Natural killer cell (primary cell): Measurements from ENCODE around the gene ZNF682. TPM values are rescaled to one million over a fixed set of nuclear protein-coding genes. Genes with fewer than 3 reads are reported as not detected.
A peak's percentile ranks its signal among the peaks of the same experiment; 100 is the strongest.
"Not testable (repeated sequence)": the region's sequence is repeated elsewhere in the genome, so short reads cannot be mapped to it uniquely, and the experiment has no call there.

Source experiments
- ATAC-seq, 3 donors: fragments of 150-1000 bp in 2 of 3; fragments of 200-7000 bp in 1 of 3; cut with Tn5 transposase; 1 replicate in 1 of 3; 2 replicates in 2 of 3; pipeline ENCODE4 v1.10.0; 2021; ENCODE audit warnings: mild to moderate bottlenecking in 2 of 3, moderate library complexity in 2 of 3
- DNase-seq, 2 donors: peaks; one replicate each; pipeline versions ENCODE4 v3.0.0 to v3.0.0-alpha.2; 2013 to 2021; ENCODE audit warnings: mixed read lengths in 1 of 2
- H3K27ac ChIP-seq: one replicate; pipeline ENCODE4 v1.5.1; 2013; ENCODE audit warnings: mild to moderate bottlenecking, low read length
- H3K27me3 ChIP-seq: one replicate; pipeline ENCODE4 v1.6.1; 2013; ENCODE audit warnings: low read length; ENCODE audit not compliant: control insufficient read depth, insufficient read depth
- H3K36me3 ChIP-seq: one replicate; pipeline ENCODE4 v1.6.1; 2013; ENCODE audit warnings: low read length; ENCODE audit not compliant: control insufficient read depth, insufficient read depth
- H3K4me1 ChIP-seq: one replicate; pipeline ENCODE4 v1.6.1; 2013; ENCODE audit warnings: low read length; ENCODE audit not compliant: control insufficient read depth, insufficient read depth
- H3K4me3 ChIP-seq: one replicate; pipeline ENCODE4 v1.5.1; 2013; ENCODE audit warnings: low read length
- H3K9me3 ChIP-seq: one replicate; pipeline ENCODE4 v1.6.1; 2013; ENCODE audit warnings: low read length; ENCODE audit not compliant: control insufficient read depth, insufficient read depth
- H3K27ac Mint-ChIP-seq, 2 donors: one replicate each; pipeline ENCODE4 v1.8.0; 2022; ENCODE audit warnings: mild to moderate bottlenecking in 2 of 2, mixed read lengths in 2 of 2, moderate library complexity in 1 of 2
- H3K27me3 Mint-ChIP-seq, 2 donors: one replicate each; pipeline ENCODE4 v1.8.0; 2022; ENCODE audit warnings: low read depth in 2 of 2, mixed read lengths in 2 of 2
- H3K36me3 Mint-ChIP-seq: one replicate; pipeline ENCODE4 v1.8.0; 2022; ENCODE audit warnings: mixed read lengths
- H3K4me1 Mint-ChIP-seq, 2 donors: one replicate each; pipeline ENCODE4 v1.8.0; 2022; ENCODE audit warnings: mixed read lengths in 2 of 2
- H3K4me3 Mint-ChIP-seq: one replicate; pipeline ENCODE4 v1.8.0; 2022; ENCODE audit warnings: mild to moderate bottlenecking, moderate library complexity, mixed read lengths
- H3K9me3 Mint-ChIP-seq, 2 donors: one replicate each; pipeline ENCODE4 v1.8.0; 2022; ENCODE audit warnings: mixed read lengths in 2 of 2
- WGBS: methylation state at CpG from one replicate; pipeline ENCODE4 v1.1.7; 2013; ENCODE audit warnings: missing lambda C conversion rate; ENCODE audit not compliant: insufficient coverage; 5-methylcytosine and 5-hydroxymethylcytosine counted together
- intact Hi-C: fragments of 100-400 bp; cut with micrococcal nuclease; formaldehyde crosslinking; loops from one replicate; pipeline ENCODE4 v1.14.2; 2022
- total RNA-seq, 4 donors: library from RNA; stranded (reverse); fragments of 120-200 nt in 1 of 4; gene quantifications; one replicate each; pipeline versions ENCODE4 v1.2.3 to v1.2.4, GENCODE V29; 2013 to 2022
- TF ChIP-seq, protein P1 (sequence below): fragments of 200-600 bp; IDR thresholded peaks from one replicate; pipeline ENCODE4 v1.8.0; 2022; ENCODE audit warnings: antibody characterized with exemption

The ZNF682 gene
- total RNA-seq, 3 donors from 2014 or later (not counting 1 experiment from before 2014, with no cell fraction given): 9.6 to 16.1 (median 13.4) TPM

DNA sequence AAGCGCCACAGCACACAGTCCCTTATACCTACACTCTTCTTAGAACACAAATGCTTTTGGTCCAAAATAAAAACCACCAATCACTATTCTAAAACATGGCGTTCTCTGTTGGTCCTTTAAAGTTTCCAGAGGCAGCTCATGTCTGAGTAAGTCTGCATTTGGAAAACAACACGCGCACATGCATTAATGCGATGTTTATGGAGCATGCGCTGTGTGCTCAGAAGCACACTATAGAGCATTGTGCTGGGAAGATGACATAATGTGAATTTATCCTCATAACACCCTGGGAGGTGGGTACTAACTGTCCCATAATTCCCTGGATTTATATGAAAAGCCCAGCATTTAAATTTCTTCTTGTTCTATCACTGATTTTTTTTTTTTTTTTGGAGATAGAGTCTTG, 10.7 kb downstream of the ZNF682 start:
- Histone ChIP-seq H3K27ac (no peak overlapping the region), H3K36me3 (peaks cover 3% of the 10 kb centered on the region), H3K4me1 (no peaks in the 10 kb centered on the region), H3K4me3 (no peak overlapping the region), H3K27me3 (no peaks in the 10 kb centered on the region), H3K9me3 (no peaks in the 10 kb centered on the region)
- Mint-ChIP-seq H3K4me1 (peaks cover 0 to 7% of the 10 kb centered on the region in 2 donors), H3K36me3 (no peaks in the 10 kb centered on the region), H3K9me3 (no peaks in the 10 kb centered on the region), H3K27ac (no peak overlapping the region), H3K27me3 (no peaks in the 10 kb centered on the region), H3K4me3 (no peak overlapping the region)
- intact Hi-C loops: no loop called here
- TF ChIP-seq, protein P1, sequence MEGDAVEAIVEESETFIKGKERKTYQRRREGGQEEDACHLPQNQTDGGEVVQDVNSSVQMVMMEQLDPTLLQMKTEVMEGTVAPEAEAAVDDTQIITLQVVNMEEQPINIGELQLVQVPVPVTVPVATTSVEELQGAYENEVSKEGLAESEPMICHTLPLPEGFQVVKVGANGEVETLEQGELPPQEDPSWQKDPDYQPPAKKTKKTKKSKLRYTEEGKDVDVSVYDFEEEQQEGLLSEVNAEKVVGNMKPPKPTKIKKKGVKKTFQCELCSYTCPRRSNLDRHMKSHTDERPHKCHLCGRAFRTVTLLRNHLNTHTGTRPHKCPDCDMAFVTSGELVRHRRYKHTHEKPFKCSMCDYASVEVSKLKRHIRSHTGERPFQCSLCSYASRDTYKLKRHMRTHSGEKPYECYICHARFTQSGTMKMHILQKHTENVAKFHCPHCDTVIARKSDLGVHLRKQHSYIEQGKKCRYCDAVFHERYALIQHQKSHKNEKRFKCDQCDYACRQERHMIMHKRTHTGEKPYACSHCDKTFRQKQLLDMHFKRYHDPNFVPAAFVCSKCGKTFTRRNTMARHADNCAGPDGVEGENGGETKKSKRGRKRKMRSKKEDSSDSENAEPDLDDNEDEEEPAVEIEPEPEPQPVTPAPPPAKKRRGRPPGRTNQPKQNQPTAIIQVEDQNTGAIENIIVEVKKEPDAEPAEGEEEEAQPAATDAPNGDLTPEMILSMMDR: no peak
- WGBS: 95% methylated on average over 6 of the region's 6 CpGs
- DNase-seq: no peak
- no peak for ATAC-seq

DNA sequence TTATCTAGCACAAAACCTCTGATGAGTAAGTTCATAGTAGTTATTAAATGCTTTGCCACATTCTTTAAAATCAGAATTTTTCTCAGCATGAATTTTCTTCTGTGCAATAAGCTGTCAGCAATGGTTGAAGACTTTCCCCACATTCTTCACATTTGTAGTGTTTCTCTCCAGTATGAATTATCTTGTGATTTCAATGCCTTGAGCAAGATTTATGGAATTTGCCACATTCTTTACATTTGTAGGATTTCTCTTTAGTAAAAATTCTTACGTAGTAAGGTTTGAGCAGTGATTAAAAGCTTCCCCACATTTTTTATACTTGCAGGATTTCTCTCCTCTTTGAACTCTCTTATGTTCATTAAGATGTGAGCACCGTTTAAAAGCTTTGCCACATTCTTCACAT, 33.6 kb downstream of the ZNF682 start:
- H3K4me1 Mint-ChIP-seq: no peaks in the 10 kb centered on the region

DNA sequence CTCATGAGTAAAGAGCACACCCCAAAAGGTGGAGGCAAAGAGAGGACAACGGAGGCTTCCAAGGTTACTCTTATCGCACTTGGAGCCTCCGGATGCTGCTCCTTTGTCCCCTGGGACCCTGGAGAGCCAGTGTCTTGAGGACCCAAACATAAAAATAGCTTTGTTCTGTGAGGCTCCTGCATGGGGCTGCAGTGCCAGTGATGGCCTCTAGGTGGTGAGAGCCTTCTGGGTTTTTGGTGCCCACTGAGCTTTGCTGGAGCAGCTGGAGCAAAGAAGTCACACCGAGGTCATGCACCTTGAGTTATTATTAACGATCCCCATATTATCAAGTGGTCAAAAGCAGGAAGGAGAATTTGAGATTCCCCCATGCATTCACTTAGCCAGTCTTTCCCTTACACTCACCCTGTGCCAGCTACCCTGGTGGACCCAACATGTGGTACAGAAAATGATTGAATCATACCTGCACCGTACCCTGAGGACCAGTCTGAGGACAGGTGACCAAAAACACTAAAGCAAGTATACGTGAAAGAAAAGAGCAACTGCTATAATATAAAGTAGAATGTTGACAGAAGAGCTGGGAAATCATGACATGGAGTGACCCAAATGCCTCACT, 41.5 kb downstream of the ZNF682 start:
- no peaks in the 10 kb centered on the region for H3K36me3 ChIP-seq
- no peak overlapping the region for H3K27ac ChIP-seq
- no peaks in the 10 kb centered on the region for H3K27me3 ChIP-seq
- no peak overlapping the region for H3K4me3 ChIP-seq
- no peak overlapping the region for H3K27ac Mint-ChIP-seq
- DNase-seq (peak; percentile 24 to 71), ATAC-seq (peak; percentile 37 to 64 (median 49))
- TF ChIP-seq, protein P1: peak; percentile 72
- H3K4me3 Mint-ChIP-seq: no peak overlapping the region
- no peaks in the 10 kb centered on the region for H3K36me3 Mint-ChIP-seq
- 76% methylated on average over 7 of the region's 7 CpGs for WGBS
- peaks cover 0 to 3% of the 10 kb centered on the region in 2 donors for H3K9me3 Mint-ChIP-seq
- H3K4me1 Mint-ChIP-seq: no peaks in the 10 kb centered on the region
- H3K4me1 ChIP-seq: no peaks in the 10 kb centered on the region
- H3K27me3 Mint-ChIP-seq: no peaks in the 10 kb centered on the region
- peaks cover 5% of the 10 kb centered on the region for H3K9me3 ChIP-seq
- intact Hi-C loops: no loop called here

More for the DNA sequence above, 33.6 kb downstream of the ZNF682 start:
- no CpG with 5 or more reads among the region's 2 CpGs for WGBS
- Histone ChIP-seq H3K36me3 (peaks cover 16% of the 10 kb centered on the region), H3K27ac (no peak overlapping the region), H3K4me3 (no peak overlapping the region), H3K9me3 (peaks cover 25% of the 10 kb centered on the region), H3K27me3 (no peaks in the 10 kb centered on the region), H3K4me1 (no peaks in the 10 kb centered on the region)
- no peak overlapping the region for H3K4me3 Mint-ChIP-seq
- DNase-seq (no peak), ATAC-seq (no peak)
- TF ChIP-seq, protein P1: no peak
- peaks cover 40% of the 10 kb centered on the region for H3K36me3 Mint-ChIP-seq
- H3K27me3 Mint-ChIP-seq: no peaks in the 10 kb centered on the region
- H3K27ac Mint-ChIP-seq: no peak overlapping the region
- H3K9me3 Mint-ChIP-seq: peaks cover 10 to 17% of the 10 kb centered on the region in 2 donors
- intact Hi-C loops: no loop called here

DNA sequence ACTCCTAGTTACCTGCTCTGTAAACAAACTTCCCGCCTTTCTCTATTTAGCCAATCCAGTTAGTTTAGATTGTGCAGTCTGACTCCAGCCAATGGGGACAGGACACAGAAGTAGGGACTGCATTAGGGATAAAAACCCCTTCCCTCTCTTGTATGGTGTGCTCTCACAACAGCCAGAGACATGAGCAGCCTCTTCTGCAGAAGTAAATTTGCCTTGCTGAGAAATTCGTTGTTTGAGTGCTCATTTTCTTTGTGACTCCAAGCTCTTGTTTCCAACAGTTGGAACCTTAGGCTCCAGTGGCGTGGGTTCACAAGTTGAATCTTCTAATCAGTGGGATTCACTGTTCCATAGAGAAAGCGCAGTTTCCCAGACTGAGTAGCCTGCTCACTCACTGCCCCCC, 72.4 kb downstream of the ZNF682 start:
- H3K36me3 Mint-ChIP-seq: peaks cover 14% of the 10 kb centered on the region
- no peak overlapping the region for H3K27ac Mint-ChIP-seq
- H3K9me3 Mint-ChIP-seq: peaks cover 8 to 20% of the 10 kb centered on the region in 2 donors
- H3K4me3 Mint-ChIP-seq: no peak overlapping the region
- Histone ChIP-seq H3K36me3 (no peaks in the 10 kb centered on the region), H3K27me3 (no peaks in the 10 kb centered on the region), H3K4me1 (no peaks in the 10 kb centered on the region), H3K9me3 (peaks cover 13% of the 10 kb centered on the region), H3K27ac (no peak overlapping the region), H3K4me3 (no peak overlapping the region)
- no peaks in the 10 kb centered on the region for H3K4me1 Mint-ChIP-seq
- no peaks in the 10 kb centered on the region for H3K27me3 Mint-ChIP-seq
- WGBS: 89% methylated on average over 4 of the region's 4 CpGs
- ATAC-seq (no peak), DNase-seq (no peak)
- intact Hi-C loops: no loop called here
- TF ChIP-seq, protein P1: no peak

DNA sequence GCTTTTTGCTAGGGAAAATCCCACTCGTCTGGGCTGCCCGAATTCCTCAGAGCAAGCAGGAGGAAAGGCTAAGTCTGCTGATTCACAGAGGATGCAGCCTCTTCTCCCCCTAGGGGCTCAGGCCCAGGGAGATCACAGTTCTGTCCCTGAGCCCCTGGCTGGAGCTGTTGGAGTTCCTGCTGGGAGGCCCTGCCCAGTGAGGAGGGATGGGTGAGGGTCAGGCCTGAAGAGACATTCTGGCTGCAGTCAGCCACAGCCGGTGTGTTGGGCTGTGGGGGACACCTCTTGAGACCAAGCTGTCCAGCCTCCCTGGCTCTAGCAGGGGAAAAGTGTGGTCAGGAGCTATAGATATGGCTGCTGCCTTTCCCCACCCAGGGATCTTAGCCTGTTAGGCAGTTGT, 73.2 kb downstream of the ZNF682 start:
- H3K4me3 Mint-ChIP-seq, H3K36me3 ChIP-seq, H3K27ac ChIP-seq, H3K27ac Mint-ChIP-seq, DNase-seq, H3K4me1 ChIP-seq, H3K4me3 ChIP-seq, H3K27me3 ChIP-seq, intact Hi-C loops, H3K27me3 Mint-ChIP-seq, ATAC-seq, H3K4me1 Mint-ChIP-seq: not testable (repeated sequence)
- H3K9me3 ChIP-seq: peaks cover 13% of the 10 kb centered on the region
- WGBS: 96% methylated on average over 3 of the region's 3 CpGs
- Mint-ChIP-seq H3K9me3 (peaks cover 8 to 17% of the 10 kb centered on the region in 2 donors), H3K36me3 (peaks cover 14% of the 10 kb centered on the region)
